ENCODE results near the gene HTRA1.
A peak's percentile ranks its signal among the peaks of the same experiment; 100 is the strongest.

Gene HTRA1

GRCh38 chr10:122473116-122473515, 11.8 kb downstream of the HTRA1 start:
- DNase-seq (ENCODE audit: low read depth in 2 of 2): no peak

- DNase-seq (ENCODE audit: low read depth in 2 of 2): no peak
These were observed 12.9 kb downstream of the HTRA1 start for GRCh38 chr10:122474131-122474818.

GRCh38 chr10:122475100-122475499, 13.7 kb downstream of the HTRA1 start:
- DNase-seq (ENCODE audit: low read depth in 2 of 2): no peak

- no peak for DNase-seq (ENCODE audit: low read depth in 2 of 2)
These were observed 14.4 kb downstream of the HTRA1 start for GRCh38 chr10:122475591-122476332.

- no peak for DNase-seq (ENCODE audit: low read depth in 2 of 2)
These were observed 15.0 kb downstream of the HTRA1 start for GRCh38 chr10:122476333-122476695.

GRCh38 chr10:122477436-122477835, 16.1 kb downstream of the HTRA1 start:
- no peak for DNase-seq (ENCODE audit: low read depth in 2 of 2)

GRCh38 chr10:122478971-122479370, 17.6 kb downstream of the HTRA1 start:
- no peak for DNase-seq (ENCODE audit: low read depth in 2 of 2)

- DNase-seq (ENCODE audit: low read depth in 2 of 2): no peak
These were observed 18.9 kb downstream of the HTRA1 start for GRCh38 chr10:122480146-122480833.

- DNase-seq (ENCODE audit: low read depth in 2 of 2): no peak
These were observed 20.1 kb downstream of the HTRA1 start for GRCh38 chr10:122481296-122482056.

GRCh38 chr10:122484276-122485060, 23.1 kb downstream of the HTRA1 start:
- no peak for DNase-seq (ENCODE audit: low read depth in 2 of 2)

GRCh38 chr10:122485670-122486069, 24.3 kb downstream of the HTRA1 start:
- DNase-seq (ENCODE audit: low read depth in 2 of 2): no peak

GRCh38 chr10:122486406-122487080, 25.2 kb downstream of the HTRA1 start:
- no peak for DNase-seq (ENCODE audit: low read depth in 2 of 2)

- no peak for DNase-seq (ENCODE audit: low read depth in 2 of 2)
These were observed 25.9 kb downstream of the HTRA1 start for GRCh38 chr10:122487174-122487765.

- DNase-seq (ENCODE audit: low read depth in 2 of 2): peak in 1 of 2 experiments; percentile 40
These were observed 28.9 kb downstream of the HTRA1 start for GRCh38 chr10:122490268-122490667.

GRCh38 chr10:122490786-122491680, 29.7 kb downstream of the HTRA1 start:
- DNase-seq (ENCODE audit: low read depth in 2 of 2): no peak

- DNase-seq (ENCODE audit: low read depth in 2 of 2): no peak
These were observed 30.7 kb downstream of the HTRA1 start for GRCh38 chr10:122492006-122492405.

GRCh38 chr10:122492999-122493481, 31.7 kb downstream of the HTRA1 start:
- peak in 1 of 2 experiments; percentile 36 for DNase-seq (ENCODE audit: low read depth in 2 of 2)

- no peak for DNase-seq (ENCODE audit: low read depth in 2 of 2)
These were observed 32.4 kb downstream of the HTRA1 start for GRCh38 chr10:122493761-122494160.

All from fibroblast of skin of left biceps (primary cell).